Keratinocyte (primary cell): Measurements from ENCODE around the gene SCRN1. TPM values are rescaled to one million over a fixed set of nuclear protein-coding genes. Genes with fewer than 3 reads are reported as not detected.

ENCODE experiments used
- DNase-seq: peaks from one replicate; pipeline ENCODE4 v3.0.0-alpha.2; 2011; ENCODE audit warnings: low read depth, missing footprints, low spot score
- FAIRE-seq: peaks from 2 replicates; lab custom pipeline; 2011; peaks lifted over from hg19 to GRCh38; lab: Jason Lieb, UNC
- H2AFZ ChIP-seq: 2 replicates; pipeline ENCODE4 v1.6.0; 2012; ENCODE audit warnings: low read length, control low read depth, inconsistent platforms; ENCODE audit not compliant: control insufficient read depth
- H3K27ac ChIP-seq: 2 replicates; pipeline ENCODE4 v1.5.1; 2011; ENCODE audit warnings: low read length; ENCODE audit not compliant: control insufficient read depth, insufficient read depth
- H3K27me3 ChIP-seq: 3 replicates; pipeline ENCODE4 v1.6.0; 2011; ENCODE audit warnings: low read length; ENCODE audit not compliant: control insufficient read depth, insufficient read depth; ENCODE audit errors: extremely low read depth
- H3K36me3 ChIP-seq, 2 experiments: 2 replicates in 1 of 2; 3 replicates in 1 of 2; pipeline ENCODE4 v1.5.1; 2011; ENCODE audit warnings: low read length in 2 of 2, mild to moderate bottlenecking in 1 of 2; ENCODE audit not compliant: control insufficient read depth in 2 of 2, insufficient read depth in 2 of 2; ENCODE audit errors: extremely low read depth in 1 of 2
- H3K4me1 ChIP-seq: 3 replicates; pipeline ENCODE4 v1.5.1; 2011; ENCODE audit warnings: low read length; ENCODE audit not compliant: control insufficient read depth, insufficient read depth; ENCODE audit errors: extremely low read depth
- H3K4me2 ChIP-seq: 3 replicates; pipeline ENCODE4 v1.6.0; 2011; ENCODE audit warnings: low read depth, low read length; ENCODE audit not compliant: control insufficient read depth, insufficient read depth; ENCODE audit errors: extremely low read depth
- H3K4me3 ChIP-seq, 3 experiments: fragments of 200-600 bp in 1 of 3; sonication (generic) in 1 of 3; 2 replicates in 2 of 3; 3 replicates in 1 of 3; pipeline ENCODE4 v1.5.1; 2011 to 2016; ENCODE audit warnings: low read length in 3 of 3, mild to moderate bottlenecking in 3 of 3, control low read depth in 2 of 3, inconsistent platforms in 1 of 3, low read depth in 1 of 3, mixed read lengths in 1 of 3, mixed run types in 1 of 3, moderate library complexity in 1 of 3; ENCODE audit not compliant: control insufficient read depth in 2 of 3, insufficient read depth in 2 of 3; ENCODE audit errors: extremely low read depth in 1 of 3
- H3K79me2 ChIP-seq: 2 replicates; pipeline ENCODE4 v1.6.0; 2012; ENCODE audit warnings: low read length; ENCODE audit not compliant: control insufficient read depth, insufficient read depth
- H3K9ac ChIP-seq: 3 replicates; pipeline ENCODE4 v1.6.0; 2011; ENCODE audit warnings: low read length; ENCODE audit not compliant: control insufficient read depth, insufficient read depth; ENCODE audit errors: extremely low read depth
- H3K9me1 ChIP-seq: 3 replicates; pipeline ENCODE4 v1.6.0; 2011; ENCODE audit warnings: low read length; ENCODE audit not compliant: control insufficient read depth, insufficient read depth; ENCODE audit errors: extremely low read depth
- H3K9me3 ChIP-seq: 2 replicates; pipeline ENCODE4 v1.5.1; 2012; ENCODE audit warnings: low read depth, low read length; ENCODE audit not compliant: control insufficient read depth
- H4K20me1 ChIP-seq: 3 replicates; pipeline ENCODE4 v1.6.0; 2011; ENCODE audit warnings: low read length; ENCODE audit not compliant: control insufficient read depth, insufficient read depth; ENCODE audit errors: extremely low read depth
- EZH2 ChIP-seq: IDR thresholded peaks from one replicate; pipeline ENCODE4 v1.6.1; 2012; ENCODE audit warnings: inconsistent platforms, mild to moderate bottlenecking, low read length, moderate library complexity
- dilution Hi-C: fragments of 300-500 bp; cut with MboI; formaldehyde crosslinking; loops from one replicate; pipeline ENCODE4 v1.7.0; 2020; ENCODE audit warnings: low sequenced_read_pairs; ENCODE audit not compliant: extremely low pct_ligation_motif_present
- polyA plus RNA-seq, 5 experiments: library from polyadenylated mRNA; depleted of rRNA in 3 of 5; stranded (reverse) in 3 of 5; stranded (forward) in 1 of 5; unstranded in 1 of 5; fragments of >200 nt; gene quantifications; 1 replicate in 1 of 5; 2 replicates in 3 of 5; 3 replicates in 1 of 5; pipeline versions ENCODE4 v1.2.1 to v1.2.3, GENCODE V29; 2011 to 2012; ENCODE audit warnings: missing spikeins in 2 of 5, low read depth in 1 of 5, low replicate concordance in 1 of 5
- TF ChIP-seq, protein P1 (sequence below), 3 experiments: IDR thresholded peaks in 1 of 3; conservative IDR thresholded peaks in 1 of 3; optimal IDR thresholded peaks in 1 of 3; 2 replicates in 2 of 3; 3 replicates in 1 of 3; pipeline versions ENCODE3 to v1.5.1; 2011; ENCODE audit warnings: low read length in 3 of 3, mild to moderate bottlenecking in 3 of 3, moderate library complexity in 2 of 3, control low read depth in 1 of 3, inconsistent platforms in 1 of 3; ENCODE audit not compliant: insufficient read depth in 2 of 3; ENCODE audit errors: extremely low read depth in 1 of 3

The SCRN1 gene
- polyA plus RNA-seq, 1 donor (not counting 4 experiments of a cell fraction or from before 2014, with no cell fraction given) = 52.3 TPM

DNA sequence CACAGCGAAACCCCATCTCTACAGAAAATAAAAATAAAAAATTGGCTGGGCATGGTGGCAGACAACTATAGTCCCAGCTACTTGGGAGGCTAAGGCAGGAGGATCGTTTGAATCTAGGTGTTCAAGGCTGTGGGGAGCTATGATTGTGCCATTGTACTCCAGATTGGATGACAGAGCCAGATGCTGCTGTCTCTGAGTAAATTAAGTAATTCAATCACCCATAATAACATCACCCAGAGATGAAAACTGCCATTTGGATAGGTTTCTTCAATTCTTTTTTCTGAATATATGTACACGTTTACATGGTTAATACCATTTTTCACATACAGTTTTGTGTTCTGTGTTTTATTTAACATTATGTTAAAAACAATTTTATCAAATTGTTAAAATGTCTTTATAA is 104.0 kb downstream of the SCRN1 start:
- H3K4me2 ChIP-seq = no peak overlapping the region
- no peak overlapping the region for H2AFZ ChIP-seq
- no peaks in the 10 kb centered on the region for H3K79me2 ChIP-seq
- H3K27ac ChIP-seq = no peak overlapping the region
- H3K27me3 ChIP-seq = no peaks in the 10 kb centered on the region
- no peak overlapping the region for H3K9ac ChIP-seq
- FAIRE-seq = no peak
- H3K9me1 ChIP-seq = no peaks in the 10 kb centered on the region
- H4K20me1 ChIP-seq = no peaks in the 10 kb centered on the region
- H3K9me3 ChIP-seq = no peaks in the 10 kb centered on the region
- no peaks in the 10 kb centered on the region for H3K36me3 ChIP-seq
- DNase-seq = no peak
- TF ChIP-seq EZH2 = no peak
- TF ChIP-seq, protein P1, sequence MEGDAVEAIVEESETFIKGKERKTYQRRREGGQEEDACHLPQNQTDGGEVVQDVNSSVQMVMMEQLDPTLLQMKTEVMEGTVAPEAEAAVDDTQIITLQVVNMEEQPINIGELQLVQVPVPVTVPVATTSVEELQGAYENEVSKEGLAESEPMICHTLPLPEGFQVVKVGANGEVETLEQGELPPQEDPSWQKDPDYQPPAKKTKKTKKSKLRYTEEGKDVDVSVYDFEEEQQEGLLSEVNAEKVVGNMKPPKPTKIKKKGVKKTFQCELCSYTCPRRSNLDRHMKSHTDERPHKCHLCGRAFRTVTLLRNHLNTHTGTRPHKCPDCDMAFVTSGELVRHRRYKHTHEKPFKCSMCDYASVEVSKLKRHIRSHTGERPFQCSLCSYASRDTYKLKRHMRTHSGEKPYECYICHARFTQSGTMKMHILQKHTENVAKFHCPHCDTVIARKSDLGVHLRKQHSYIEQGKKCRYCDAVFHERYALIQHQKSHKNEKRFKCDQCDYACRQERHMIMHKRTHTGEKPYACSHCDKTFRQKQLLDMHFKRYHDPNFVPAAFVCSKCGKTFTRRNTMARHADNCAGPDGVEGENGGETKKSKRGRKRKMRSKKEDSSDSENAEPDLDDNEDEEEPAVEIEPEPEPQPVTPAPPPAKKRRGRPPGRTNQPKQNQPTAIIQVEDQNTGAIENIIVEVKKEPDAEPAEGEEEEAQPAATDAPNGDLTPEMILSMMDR (optimal IDR thresholded peaks at IDR 0.05 in 1 of 3, IDR thresholded peaks at IDR 0.05 in 1 of 3, conservative IDR thresholded peaks at IDR 0.05 in 1 of 3; ENCODE audit: extremely low read depth in 1 of 3, insufficient read depth in 2 of 3, low read length in 3 of 3) = no peak
- dilution Hi-C loops = no loop called here
- H3K4me3 ChIP-seq = no peak overlapping the region
- peaks cover 5% of the 10 kb centered on the region for H3K4me1 ChIP-seq

- Histone ChIP-seq H4K20me1 (no peaks in the 10 kb centered on the region), H3K27ac (no peak overlapping the region), H3K9me3 (no peaks in the 10 kb centered on the region), H3K9ac (no peak overlapping the region), H3K36me3 (no peaks in the 10 kb centered on the region), H3K4me1 (peaks cover 5% of the 10 kb centered on the region), H2AFZ (peak overlapping the region; percentile 31), H3K9me1 (no peaks in the 10 kb centered on the region), H3K4me3 (peak overlapping the region in 1 of 3 experiments; percentile 21), H3K79me2 (no peaks in the 10 kb centered on the region), H3K27me3 (no peaks in the 10 kb centered on the region), H3K4me2 (no peak overlapping the region)
- TF ChIP-seq EZH2 = no peak
- TF ChIP-seq, protein P1 (optimal IDR thresholded peaks at IDR 0.05 in 1 of 3, IDR thresholded peaks at IDR 0.05 in 1 of 3, conservative IDR thresholded peaks at IDR 0.05 in 1 of 3; ENCODE audit: extremely low read depth in 1 of 3, insufficient read depth in 2 of 3, low read length in 3 of 3) = peak in 2 of 3 experiments; percentile 15 to 33
- dilution Hi-C loops = no loop called here
- DNase-seq (no peak), FAIRE-seq (no peak)
These were observed 105.0 kb downstream of the SCRN1 start for GRCh38 chr7:29884399-29885272.
